SHP77 treated with DMSO at 0.1 percent for 48 hours (cell line): ENCODE measurements around the gene TAL2.
"Not testable (repeated sequence)": the region's sequence is repeated elsewhere in the genome, so short reads cannot be mapped to it uniquely, and the experiment has no call there.

ENCODE experiments used
- DNase-seq: peaks from one replicate; lab custom pipeline; 2025; lab: John Stamatoyannopoulos, UW

TAL2 gene

DNA sequence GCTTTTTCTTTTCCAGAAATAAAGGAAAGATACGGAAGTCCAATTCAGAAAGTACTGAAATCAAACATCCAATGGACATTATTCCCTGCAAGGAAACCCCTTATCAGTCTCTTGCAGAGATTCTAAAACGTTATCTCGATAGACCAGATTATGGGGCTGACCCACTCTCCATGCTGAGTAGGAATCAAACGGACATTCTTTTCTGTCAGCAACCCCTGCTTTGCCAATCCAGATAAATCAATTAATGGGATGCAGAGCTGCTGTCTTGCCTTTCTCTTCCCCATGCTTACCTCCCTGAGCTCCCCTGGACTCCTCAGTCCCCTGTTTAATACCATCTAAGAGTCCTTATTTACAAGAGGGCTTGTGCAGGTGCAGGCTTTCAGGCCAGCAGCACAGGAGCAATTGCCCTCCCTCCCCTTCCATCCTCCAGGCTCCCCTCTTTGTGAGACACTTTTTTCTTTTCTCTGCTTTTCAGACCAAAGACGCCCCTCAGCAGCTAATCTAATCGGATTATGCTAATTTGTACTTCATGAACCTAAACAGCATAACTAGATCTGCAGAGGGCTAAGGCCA is 14.2 kb downstream of the TAL2 start:
- no peak for DNase-seq

DNA sequence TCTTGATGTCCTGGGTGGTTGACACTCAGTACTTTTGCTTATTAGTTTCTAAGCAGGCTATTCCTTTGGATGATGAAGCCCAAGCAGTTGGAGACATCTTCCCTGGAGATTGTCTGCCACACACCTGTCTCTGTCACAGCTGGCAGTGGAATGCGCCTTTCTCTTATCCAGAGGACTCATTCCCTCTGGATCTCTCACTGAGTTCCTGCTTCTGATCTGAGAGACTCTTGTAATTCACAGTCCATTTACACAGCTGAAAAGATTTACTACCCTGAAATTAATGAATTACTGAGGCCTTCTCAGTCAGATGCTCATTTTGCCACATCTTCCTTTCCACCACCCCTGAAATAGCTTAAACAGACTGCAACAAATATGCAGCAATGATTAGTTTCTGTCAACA is 15.9 kb downstream of the TAL2 start:
- DNase-seq: no peak

DNA sequence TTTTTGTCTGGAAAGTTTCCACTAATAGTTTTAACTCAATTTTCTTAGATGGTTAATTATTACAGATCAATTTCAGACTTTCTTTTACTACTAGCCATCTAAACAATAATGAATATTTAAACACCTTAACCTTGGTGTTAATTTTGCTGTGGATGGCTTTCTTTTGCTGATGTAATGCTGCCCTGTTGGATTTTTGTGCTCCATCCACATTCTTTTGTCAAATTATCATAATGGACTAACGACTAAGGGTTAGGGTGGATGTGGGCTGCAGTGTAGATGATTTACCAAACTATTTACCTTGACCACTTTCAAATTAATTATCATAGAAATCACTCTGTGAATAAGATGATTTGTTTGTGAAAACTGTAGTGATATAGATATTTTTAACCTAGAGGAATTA is 16.5 kb downstream of the TAL2 start:
- no peak for DNase-seq

DNA sequence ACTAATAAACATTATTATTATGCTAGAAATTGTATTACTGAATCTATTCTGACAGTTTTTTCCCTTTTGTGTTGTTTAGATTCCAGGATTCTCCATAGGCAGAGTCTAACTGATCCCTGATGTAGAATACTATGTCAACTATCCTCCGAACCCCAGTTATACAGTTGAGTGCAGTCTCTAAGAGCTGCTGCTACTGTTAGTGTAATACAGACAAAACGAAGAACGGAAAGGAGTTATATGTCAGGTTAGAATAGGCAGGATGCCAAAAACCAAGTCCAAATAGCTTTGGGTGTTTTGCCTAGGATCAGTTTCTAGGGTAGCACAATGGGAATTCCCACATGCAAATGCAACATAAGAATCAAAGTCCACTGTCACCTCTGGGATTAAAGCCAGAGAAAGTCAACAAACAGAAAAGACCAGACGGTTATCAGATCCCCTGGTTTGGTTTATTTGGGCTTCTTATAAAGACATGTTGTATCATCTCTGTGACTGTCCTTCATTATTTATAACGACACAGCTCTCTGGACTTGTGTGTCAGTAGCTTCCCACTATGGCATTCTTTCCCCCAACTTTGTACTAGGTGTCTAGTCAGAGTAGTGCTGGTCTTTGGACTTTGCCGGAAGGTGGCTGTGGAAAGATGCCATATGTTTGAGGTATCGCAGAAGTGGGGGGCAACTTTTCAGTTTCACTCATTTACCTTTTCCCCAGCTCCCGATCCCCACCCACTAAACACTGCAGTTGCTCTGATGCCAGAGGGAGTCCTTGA is 17.2 kb downstream of the TAL2 start:
- no peak for DNase-seq

DNA sequence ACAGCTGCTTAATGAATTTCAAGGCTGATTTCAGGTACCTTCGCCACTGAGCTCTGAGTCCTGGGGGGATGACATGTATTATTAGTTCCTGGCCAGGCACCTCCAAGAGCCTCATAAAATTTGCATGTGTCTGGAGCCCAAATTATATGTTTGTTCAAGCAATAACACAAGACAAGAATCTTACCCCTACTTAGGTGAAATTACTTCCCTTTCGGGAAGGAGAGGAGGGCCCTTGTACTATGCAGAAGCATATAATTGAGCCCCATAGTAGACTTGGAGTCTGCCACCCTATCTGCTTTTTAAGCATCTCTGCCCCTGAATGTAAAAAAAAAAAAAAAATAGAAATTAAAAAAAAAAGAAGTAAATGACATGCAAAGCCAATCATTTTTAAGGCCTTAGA is 19.1 kb downstream of the TAL2 start:
- no peak for DNase-seq

DNA sequence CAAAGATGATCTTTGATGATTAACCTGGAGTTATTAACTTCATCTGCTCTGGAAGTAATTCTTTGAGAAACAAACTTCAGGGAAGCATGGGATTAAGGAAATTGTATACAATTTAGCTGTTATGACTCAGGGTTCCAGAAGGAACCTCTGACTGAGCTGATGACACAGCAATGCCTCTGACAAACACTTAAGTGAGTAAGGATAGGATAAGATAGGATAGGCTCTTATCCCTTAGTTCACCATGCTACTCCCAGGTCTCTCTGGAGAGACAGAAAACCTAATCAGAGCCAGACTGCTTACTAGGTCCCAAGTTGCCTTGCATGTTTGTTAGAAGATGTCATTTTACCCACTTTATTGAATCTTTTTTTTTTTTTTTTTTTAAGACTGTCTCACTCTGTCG is 19.5 kb downstream of the TAL2 start:
- DNase-seq: no peak

DNA sequence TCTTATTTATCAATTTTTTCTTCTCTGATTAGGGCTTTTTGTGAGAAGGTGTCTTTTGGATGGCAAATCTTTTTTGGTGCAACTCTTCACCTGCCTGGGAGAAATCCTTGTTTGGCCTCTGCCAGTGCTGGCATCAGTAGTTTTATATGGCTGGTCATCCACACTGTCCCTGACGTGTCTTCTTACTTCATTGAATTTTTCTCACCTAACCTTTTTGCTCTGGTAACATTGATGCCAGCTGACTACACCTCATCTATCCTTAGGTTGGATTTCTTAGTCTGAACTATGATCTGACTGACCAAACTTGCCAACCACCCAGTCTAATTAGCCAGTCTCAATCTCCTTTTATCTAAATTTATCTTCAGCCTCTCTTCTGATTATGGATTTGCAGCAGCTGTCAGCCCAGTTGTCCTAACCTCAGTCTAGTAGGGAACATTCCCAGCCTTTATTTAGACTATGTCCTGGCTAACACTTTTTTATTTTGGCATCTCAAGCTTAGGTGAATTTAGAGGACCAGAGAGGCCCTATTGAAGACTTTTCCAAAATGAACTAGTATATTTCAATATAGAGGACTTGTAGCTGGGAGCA is 21.5 kb downstream of the TAL2 start:
- no peak for DNase-seq

DNA sequence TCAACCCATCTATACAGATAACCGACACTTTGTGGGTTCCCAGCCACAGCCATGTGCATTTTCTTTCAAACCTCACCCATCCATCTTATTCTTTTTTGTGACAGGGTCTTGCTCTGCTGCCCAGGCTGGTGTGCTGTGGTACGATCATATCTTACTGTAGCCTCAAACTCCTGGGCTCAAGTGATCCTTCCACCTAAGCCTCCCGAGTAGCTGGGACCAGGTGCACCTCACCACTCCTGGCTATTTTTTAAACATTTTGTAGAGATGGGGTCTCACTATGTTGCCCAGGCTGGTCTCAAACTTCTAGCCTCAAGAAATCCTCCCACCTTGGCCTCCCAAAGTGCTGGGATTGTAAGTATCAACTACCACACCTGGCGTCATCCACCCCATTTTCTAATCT is 24.7 kb downstream of the TAL2 start:
- DNase-seq: no peak

DNA sequence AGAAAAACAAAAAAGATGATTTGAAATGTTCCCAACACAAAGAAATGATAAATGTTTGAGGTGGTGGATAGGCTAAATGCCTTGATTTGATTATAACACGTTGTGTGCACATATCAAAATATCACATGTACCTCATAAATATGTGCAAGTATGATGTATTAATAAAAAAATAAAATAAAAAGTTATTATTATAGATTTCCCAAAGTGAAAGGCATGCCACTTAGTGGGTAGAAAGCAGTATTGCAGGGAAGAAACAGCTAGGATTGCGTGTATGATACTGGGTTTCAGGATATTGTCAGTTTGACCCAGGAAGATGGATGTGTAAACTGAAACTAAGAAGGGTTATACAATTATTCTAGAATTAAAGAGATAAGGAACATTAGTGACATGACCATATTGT is 28.5 kb downstream of the TAL2 start:
- no peak for DNase-seq

DNA sequence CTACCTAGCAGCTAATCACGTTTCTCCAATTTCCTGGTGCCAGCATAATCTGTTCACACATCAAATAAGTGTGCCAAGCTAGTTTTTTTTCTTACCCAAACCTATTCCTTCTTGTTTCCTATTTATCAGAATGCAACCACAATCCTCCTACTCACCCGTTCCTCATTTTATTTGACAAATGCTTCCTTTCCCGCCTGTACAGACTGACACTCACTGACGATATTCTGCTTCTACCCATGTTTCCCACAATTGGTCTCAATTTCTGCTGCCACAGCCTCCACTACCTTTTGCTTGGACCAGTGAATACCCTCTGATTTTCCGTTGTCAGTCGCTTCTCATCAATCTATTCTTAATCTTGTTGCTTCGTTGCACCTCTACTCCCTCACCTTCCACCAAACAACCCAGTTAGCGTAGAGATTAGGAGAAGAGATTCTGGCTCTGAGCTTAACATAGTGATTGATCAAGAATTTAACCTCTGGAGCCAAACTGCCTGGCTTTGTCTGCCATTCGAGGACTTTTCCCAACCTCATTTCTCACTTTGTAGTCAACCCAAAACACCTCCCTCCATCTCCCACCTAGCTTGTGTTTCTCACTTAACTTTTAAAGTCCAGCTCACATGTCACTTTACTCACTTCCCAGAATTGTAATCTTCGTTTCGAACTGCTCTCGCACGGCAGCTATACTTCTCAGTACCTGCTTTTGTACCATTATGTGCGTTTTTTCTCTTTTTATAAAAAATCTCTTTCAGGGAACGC is 31.4 kb downstream of the TAL2 start:
- no peak for DNase-seq

DNA sequence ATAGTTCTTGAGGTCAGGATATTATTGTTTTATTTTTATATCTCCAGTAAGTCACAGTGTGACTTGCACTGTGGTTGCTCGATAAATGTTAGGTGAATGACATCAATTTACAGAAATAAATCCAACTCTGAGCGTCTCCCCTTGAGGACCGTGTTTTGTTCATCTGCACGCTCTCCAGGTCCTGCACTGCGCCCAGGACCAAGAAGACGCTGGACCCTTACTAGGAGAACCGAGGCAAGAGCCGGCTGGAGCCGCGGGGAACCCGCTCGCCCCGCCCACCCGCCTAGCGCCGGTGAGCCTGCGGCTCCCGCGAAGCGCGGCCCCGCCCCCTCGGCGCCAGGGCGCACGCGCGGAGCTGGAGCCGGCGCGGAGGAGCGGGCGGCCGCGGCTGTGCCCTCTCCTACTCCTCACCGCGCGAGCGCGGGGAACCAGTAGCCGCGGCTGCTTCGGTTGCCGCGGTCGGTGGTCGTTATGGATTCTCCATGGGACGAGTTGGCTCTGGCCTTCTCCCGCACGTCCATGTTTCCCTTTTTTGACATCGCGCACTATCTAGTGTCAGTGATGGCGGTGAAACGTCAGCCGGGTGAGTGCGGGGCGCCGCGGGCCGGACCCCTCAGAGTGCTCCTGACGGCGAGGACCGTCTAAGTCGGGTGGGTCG is 32.1 kb downstream of the TAL2 start, which contains the start of gene TMEM38B:
TMEM38B (plus strand) TSS at position 352 of the 658 bp plus-strand sequence; CDS start at position 472, 120 bp downstream.
- DNase-seq: peak; percentile 23

DNA sequence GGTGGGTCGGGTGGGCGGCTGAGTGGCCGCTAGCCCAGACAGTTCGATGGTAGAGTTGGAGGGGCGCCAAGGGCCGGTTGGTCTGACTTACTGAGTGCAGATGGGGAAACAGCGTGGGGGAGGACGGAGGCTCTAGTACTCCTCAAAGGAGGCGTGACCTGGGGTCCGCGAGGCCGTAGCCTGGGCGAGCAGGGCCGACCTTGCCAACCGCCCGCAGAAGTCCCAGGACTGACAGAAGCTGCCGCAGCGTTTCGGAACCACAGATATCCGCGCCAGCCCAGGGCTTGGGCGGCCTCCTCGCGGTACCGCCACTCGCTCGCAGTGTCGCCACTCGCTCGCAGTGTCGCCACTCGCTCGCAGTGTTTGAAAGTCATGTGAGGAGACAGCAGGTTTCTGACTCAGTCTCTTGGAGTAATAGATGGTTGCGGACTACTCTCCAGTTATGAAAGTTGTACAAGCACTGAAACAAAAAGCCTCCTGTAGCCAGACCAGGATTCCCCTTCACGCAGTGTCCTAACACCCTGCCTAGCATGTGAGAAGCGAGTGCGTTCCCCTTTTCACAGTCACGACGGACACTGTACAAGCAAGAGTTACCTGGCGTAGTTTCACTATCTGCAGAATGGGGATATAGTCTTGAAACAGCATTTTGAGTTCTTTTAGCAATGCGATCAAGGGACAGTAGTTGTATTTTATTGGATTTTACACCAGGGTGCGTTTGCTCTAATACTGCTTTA is 32.8 kb downstream of the TAL2 start:
- peak; percentile 33 for DNase-seq

DNA sequence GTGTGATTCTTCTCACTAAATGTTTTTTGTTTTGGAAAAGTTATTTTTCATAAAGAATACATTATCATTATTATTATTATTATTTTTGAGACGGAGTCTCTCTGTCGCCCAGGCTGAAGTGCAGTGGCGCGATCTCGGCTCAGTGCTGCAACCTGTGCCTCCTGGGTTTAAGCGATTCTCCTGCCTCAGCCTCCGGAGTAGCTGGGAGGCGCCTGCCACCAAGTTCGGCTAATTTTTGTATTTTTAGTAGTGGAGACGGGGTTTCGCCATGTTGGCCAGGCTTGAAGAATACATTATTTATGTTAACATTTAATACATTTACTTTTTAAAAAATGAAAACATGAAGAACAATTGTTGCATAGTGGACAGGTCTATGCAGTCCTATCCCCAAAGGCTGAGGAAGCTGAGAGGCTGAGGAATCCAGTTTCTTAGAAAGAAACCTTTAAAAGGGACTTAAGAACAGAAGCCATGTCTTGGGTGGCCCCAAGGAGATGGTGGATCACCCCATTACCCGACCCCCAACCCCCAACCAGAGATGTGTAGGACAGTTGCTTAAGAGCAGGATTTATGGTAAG is 34.0 kb downstream of the TAL2 start:
- DNase-seq: no peak

DNA sequence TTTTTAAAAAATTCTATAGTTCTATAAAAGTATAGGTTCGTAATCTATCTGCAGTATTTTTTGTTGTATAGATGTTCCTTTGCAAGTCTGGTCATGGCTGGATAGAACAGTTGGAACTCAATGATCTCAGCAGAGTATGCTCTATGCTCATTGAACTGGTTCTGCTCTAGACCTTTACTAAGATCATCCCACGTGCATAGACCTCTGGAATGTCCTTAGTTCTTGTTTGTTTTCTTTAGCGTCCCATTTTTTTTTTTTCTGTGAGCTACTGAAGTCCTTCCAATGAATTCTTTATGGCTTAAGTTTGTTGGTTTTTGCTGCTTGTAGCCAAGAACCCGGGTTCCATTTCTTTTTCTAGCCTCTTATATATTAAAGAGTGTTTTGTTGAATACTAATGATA is 35.6 kb downstream of the TAL2 start:
- DNase-seq: no peak

DNA sequence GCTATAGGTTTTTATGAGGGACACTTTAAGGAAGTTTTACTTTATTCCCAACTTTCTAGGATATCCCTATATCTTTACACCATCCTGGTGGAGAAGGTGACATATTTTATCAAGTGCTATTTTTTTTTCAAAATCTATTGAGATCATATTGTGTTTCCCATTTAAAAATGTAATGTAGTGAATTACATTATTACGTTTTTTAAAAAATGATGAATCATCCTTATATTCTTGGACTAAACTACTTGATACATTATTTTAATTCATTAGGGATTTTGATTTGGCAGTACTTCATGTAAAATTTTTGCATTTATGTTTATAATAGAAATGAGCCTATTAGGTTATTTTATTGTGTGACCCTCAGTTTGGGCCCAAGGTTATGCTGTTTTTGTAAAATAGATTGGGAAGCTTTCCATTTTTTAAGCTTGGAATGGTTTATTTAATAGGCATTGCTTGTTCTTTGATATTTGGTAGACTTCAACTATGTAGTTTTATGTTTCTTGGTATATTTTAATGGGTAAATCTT is 36.2 kb downstream of the TAL2 start:
- no peak for DNase-seq

DNA sequence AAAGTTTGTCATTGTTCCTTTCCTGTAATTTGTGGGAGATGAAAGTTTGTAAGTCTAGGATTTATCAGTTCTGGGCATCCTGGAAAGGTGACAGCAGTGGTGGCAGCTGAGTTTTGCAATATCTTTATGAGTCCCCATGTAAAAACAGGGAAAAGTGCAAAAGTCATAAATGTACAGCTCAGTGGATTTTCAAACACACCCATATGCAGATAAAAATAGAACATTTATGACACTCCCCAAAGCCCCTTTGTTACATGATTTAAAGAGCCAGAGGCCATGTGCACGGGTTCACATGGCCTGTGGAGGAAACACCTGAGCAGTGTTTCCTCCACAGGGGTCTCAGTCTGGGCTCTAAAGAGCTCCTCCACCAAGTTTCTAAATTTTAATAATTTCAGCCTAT is 38.4 kb downstream of the TAL2 start:
- DNase-seq: no peak

DNA sequence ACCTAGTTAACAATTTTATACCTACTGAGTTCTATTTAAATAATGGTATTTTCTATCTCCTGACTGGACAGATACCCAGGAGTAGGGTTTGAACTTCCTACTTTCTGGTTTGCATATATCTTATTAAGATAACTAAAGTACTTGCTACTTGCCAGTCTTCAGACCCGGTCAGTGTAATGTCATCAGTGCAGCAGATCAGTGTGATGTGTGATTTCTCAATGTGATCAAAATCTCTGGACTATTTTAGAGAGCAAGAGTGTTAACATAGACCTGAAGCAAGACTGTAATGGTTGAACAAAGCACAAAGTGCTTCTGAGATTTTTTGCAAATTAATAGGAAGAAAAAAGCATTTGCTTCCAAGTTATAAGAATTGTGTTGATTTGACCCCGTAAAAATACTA is 38.9 kb downstream of the TAL2 start:
- no peak for DNase-seq

DNA sequence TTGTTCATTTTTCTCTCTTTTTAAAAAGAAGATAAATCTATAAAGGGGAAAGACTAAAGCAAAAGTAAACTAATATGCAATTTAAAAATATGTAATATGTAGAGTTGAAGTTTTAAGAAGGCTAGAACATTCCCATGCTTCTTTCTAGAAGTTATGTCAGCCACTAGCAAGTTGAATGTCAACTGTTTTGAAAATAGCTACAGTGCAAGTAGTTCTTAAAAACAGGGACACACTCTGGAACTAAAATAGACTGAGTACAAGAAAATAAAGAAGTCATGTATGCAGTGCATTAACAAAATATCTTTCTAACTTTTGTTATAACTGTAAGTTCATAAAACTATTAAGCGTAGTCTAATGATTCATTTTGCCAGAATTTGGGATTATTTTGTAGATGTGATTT is 40.0 kb downstream of the TAL2 start:
- DNase-seq: no peak

DNA sequence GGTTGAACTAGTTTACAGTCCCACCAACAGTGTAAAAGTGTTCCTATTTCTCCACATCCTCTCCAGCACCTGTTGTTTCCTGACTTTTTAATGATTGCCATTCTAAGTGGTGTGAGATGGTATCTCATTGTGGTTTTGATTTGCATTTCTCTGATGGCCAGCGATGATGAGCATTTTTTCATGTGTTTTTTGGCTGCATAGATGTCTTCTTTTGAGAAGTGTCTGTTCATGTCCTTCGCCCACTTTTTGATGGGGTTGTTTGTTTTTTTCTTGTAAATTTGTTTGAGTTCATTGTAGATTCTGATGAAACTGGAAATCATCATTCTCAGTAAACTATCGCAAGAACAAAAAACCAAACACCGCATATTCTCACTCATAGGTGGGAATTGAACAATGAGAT is 41.4 kb downstream of the TAL2 start:
- DNase-seq: not testable (repeated sequence)

DNA sequence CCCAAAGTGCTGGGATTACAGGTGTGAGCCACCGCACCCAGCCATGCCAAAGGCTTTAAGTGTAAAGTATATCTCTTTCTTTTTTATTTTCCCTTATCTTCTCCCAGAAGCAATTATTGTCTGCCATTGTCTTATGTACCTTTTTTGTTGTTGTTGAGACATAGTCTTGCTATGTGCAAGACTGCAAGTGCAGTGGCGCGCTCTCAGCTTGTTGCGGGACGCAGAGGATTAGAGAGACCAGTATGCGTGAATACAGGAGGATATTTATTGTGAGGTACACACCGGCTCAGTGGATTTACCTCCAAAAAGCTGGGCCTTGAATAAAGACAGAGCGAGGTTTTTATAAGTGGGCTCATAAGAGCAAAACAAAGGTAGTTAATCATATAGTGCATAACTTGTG is 43.9 kb downstream of the TAL2 start:
- DNase-seq: no peak

DNA sequence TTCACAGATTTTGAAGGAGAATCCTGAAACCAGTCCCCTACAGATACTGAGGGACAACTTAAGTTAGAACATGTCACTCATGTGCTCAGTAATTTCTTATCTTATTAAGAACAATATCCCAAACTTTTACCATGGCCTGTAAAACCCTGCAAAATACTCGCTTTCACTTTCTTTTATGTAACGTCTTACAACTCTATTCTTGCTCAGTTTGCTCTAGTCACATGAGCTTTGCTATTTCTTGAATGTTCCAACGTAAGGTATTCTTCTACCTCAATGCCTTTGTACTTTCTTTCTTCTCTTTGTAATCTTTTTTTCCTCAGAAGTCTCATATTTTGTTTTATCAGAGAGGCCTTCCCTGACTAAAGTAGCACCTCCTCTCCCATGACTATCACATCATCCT is 46.1 kb downstream of the TAL2 start:
- DNase-seq: no peak
